T-cell (primary cell): ENCODE data around the gene DENND1A. TPM values are rescaled to one million over a fixed set of nuclear protein-coding genes. Genes with fewer than 3 reads are reported as not detected.

Experiments
- ATAC-seq, 4 experiments: fragments of 200-7000 bp in 3 of 4; fragments of 150-1000 bp in 1 of 4; cut with Tn5 transposase; replicated peaks in 1 of 4; 1 replicate in 3 of 4; 2 replicates in 1 of 4; pipeline ENCODE4 v1.10.0; 2021; ENCODE audit warnings: moderate library complexity in 3 of 4, mild to moderate bottlenecking in 2 of 4, moderate number of reproducible peaks in 1 of 4
- CTCF ChIA-PET, 2 donors: fragments of 300-600 bp; sonication (Branson Sonifier 250); formaldehyde crosslinking; loops; one replicate each; lab custom pipeline; 2022; ENCODE audit warnings: antibody characterized with exemption in 2 of 2; lab: Charles Lee
- POLR2A ChIA-PET, 2 donors: fragments of 300-600 bp; sonication (Branson Sonifier 250); formaldehyde crosslinking; loops; one replicate each; lab custom pipeline; 2022; ENCODE audit warnings: antibody characterized with exemption in 2 of 2; lab: Charles Lee
- DNase-seq, 35 experiments: peaks; one replicate each; pipeline versions ENCODE4 v3.0.0 to v3.0.0-alpha.2; 2013 to 2023
- H3K27ac ChIP-seq: one replicate; pipeline ENCODE4 v1.5.1; 2013; ENCODE audit warnings: low read length
- H3K27me3 ChIP-seq, 2 experiments: replicated peaks in 1 of 2; 1 replicate in 1 of 2; 2 replicates in 1 of 2; pipeline versions ENCODE4 v1.6.1 to v1.7.0; 2013; ENCODE audit warnings: low read length in 1 of 2, mixed read lengths in 1 of 2; ENCODE audit not compliant: control insufficient read depth in 2 of 2, insufficient read depth in 2 of 2; ENCODE audit errors: extremely low read depth in 1 of 2
- H3K36me3 ChIP-seq, 2 donors: 1 replicate in 1 of 2; 2 replicates in 1 of 2; pipeline versions ENCODE4 v1.6.1 to v1.7.0; 2013; ENCODE audit warnings: low read length in 1 of 2; ENCODE audit not compliant: control insufficient read depth in 2 of 2, insufficient read depth in 1 of 2; ENCODE audit errors: extremely low read depth in 1 of 2
- H3K4me1 ChIP-seq, 2 experiments: 1 replicate in 1 of 2; 2 replicates in 1 of 2; pipeline versions ENCODE4 v1.6.1 to v1.7.0; 2013; ENCODE audit warnings: low read length in 2 of 2, mixed read lengths in 1 of 2; ENCODE audit not compliant: insufficient read depth in 2 of 2, control insufficient read depth in 1 of 2; ENCODE audit errors: extremely low read depth in 1 of 2
- H3K4me3 ChIP-seq, 2 donors: 1 replicate in 1 of 2; 2 replicates in 1 of 2; pipeline versions ENCODE4 v1.5.1 to v1.7.0; 2013; ENCODE audit warnings: mild to moderate bottlenecking in 2 of 2, low read length in 1 of 2, moderate library complexity in 1 of 2; ENCODE audit not compliant: control insufficient read depth in 1 of 2; ENCODE audit errors: extremely low read depth in 1 of 2
- H3K9me3 ChIP-seq: 2 replicates; pipeline ENCODE4 v1.7.0; 2013
- H3K27ac Mint-ChIP-seq, 2 donors: one replicate each; pipeline ENCODE4 v1.8.0; 2020 to 2021; ENCODE audit warnings: mild to moderate bottlenecking in 2 of 2, mixed read lengths in 2 of 2
- H3K27me3 Mint-ChIP-seq, 2 donors: one replicate each; pipeline ENCODE4 v1.8.0; 2021 to 2022; ENCODE audit warnings: mixed read lengths in 2 of 2
- H3K36me3 Mint-ChIP-seq: one replicate; pipeline ENCODE4 v1.8.0; 2021; ENCODE audit warnings: mixed read lengths
- H3K4me1 Mint-ChIP-seq, 3 donors: one replicate each; pipeline ENCODE4 v1.8.0; 2020 to 2022; ENCODE audit warnings: mixed read lengths in 3 of 3, mild to moderate bottlenecking in 1 of 3
- H3K4me3 Mint-ChIP-seq, 3 donors: one replicate each; pipeline ENCODE4 v1.8.0; 2020 to 2022; ENCODE audit warnings: mild to moderate bottlenecking in 3 of 3, mixed read lengths in 3 of 3, moderate library complexity in 3 of 3
- H3K9me3 Mint-ChIP-seq, 3 donors: one replicate each; pipeline ENCODE4 v1.8.0; 2020 to 2022; ENCODE audit warnings: mixed read lengths in 3 of 3
- WGBS: methylation state at CpG from one replicate; pipeline ENCODE4 v1.1.5; 2013; ENCODE audit warnings: missing lambda C conversion rate; ENCODE audit not compliant: insufficient coverage; 5-methylcytosine and 5-hydroxymethylcytosine counted together
- total RNA-seq, 35 experiments: library from RNA in 6 of 35; stranded (reverse) in 6 of 35; fragments of 120-200 nt in 1 of 35; gene quantifications; one replicate each; pipeline versions ENCODE4 v1.2.1 to v1.2.4 and lab custom pipeline; 2013 to 2026

The DENND1A gene
- total RNA-seq, 5 donors from 2014 or later (not counting 1 experiment from before 2014, with no cell fraction given): 12.4 to 19.9 (median 14.1) TPM

DNA sequence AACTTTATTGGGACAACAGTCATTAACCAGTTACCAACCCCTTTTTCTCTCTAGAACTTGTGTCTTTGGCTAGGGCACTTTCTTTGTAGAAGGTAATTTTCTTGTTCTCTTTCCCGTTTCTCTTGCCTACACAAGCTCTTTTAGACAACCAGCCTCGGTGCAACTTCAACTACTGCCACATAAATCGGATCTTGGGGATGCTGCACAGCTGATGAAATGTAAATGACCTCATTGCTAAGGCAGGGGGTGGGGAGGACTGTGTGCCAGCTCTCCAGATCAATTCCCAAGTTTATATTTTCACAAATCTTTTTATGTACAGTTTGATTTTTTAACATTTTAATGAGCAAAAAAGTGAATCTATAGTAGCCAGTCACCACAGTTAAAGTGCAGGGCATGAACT lies 157.6 kb downstream of the DENND1A start:
- H3K4me1 Mint-ChIP-seq: peaks cover 6 to 17% (median 9%) of the 10 kb centered on the region in 3 donors
- Histone ChIP-seq H3K27me3 (no peaks in the 10 kb centered on the region), H3K4me3 (no peak overlapping the region), H3K4me1 (peaks cover 0 to 3% of the 10 kb centered on the region in 2 experiments), H3K36me3 (no peaks in the 10 kb centered on the region), H3K27ac (no peak overlapping the region), H3K9me3 (no peaks in the 10 kb centered on the region)
- no peak for DNase-seq
- no CpG with 5 or more reads among the region's 3 CpGs for WGBS
- CTCF ChIA-PET: no interaction called here
- no peak overlapping the region for H3K4me3 Mint-ChIP-seq
- POLR2A ChIA-PET: no interaction called here
- H3K27ac Mint-ChIP-seq: no peak overlapping the region
- no peaks in the 10 kb centered on the region for H3K9me3 Mint-ChIP-seq
- H3K27me3 Mint-ChIP-seq: no peaks in the 10 kb centered on the region
- ATAC-seq: no peak
- no peaks in the 10 kb centered on the region for H3K36me3 Mint-ChIP-seq

DNA sequence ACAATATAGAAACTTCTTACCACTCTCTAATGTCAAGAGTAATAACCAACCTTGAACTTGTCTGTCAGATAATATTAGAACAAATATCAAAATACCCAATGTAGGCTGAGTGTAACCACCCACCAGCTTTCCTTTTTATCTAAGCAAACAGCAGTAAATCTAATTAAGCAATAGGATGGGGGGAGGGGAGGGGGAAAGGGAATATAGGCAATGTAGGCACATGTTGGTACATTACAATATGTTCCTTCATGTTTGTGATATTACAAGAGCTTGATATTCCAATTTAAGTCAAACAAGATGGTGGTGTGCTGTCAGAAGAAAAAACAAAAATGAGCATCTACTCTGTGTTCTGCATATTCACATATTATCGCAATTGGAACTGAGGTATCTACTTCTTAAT lies 158.2 kb downstream of the DENND1A start:
- CTCF ChIA-PET: interaction anchor here in 1 of 2 donors (0.7 kb wide), 1 partner anchor 9 kb away, joined by 8 read pairs; no protein-coding TSS in a partner anchor

GRCh38 chr9:123769719-123770118 lies 160.2 kb downstream of the DENND1A start:
- H3K27ac ChIP-seq: no peak overlapping the region
- Mint-ChIP-seq H3K27me3 (no peaks in the 10 kb centered on the region), H3K27ac (no peak overlapping the region), H3K4me1 (peaks cover 2 to 6% (median 4%) of the 10 kb centered on the region in 3 donors), H3K9me3 (no peaks in the 10 kb centered on the region), H3K36me3 (peaks cover 9% of the 10 kb centered on the region), H3K4me3 (no peak overlapping the region)
- H3K9me3 ChIP-seq: no peaks in the 10 kb centered on the region
- 97% methylated on average over 5 of the region's 6 CpGs for WGBS
- H3K4me3 ChIP-seq: no peak overlapping the region
- no peaks in the 10 kb centered on the region for H3K4me1 ChIP-seq
- DNase-seq (no peak), ATAC-seq (no peak)
- POLR2A ChIA-PET: no interaction called here
- H3K36me3 ChIP-seq: no peaks in the 10 kb centered on the region
- CTCF ChIA-PET: no interaction called here
- H3K27me3 ChIP-seq: no peaks in the 10 kb centered on the region

More for the DNA sequence above, 158.2 kb downstream of the DENND1A start:
- Histone ChIP-seq H3K4me1 (peaks cover 0 to 3% of the 10 kb centered on the region in 2 experiments), H3K9me3 (no peaks in the 10 kb centered on the region), H3K4me3 (no peak overlapping the region), H3K27me3 (no peaks in the 10 kb centered on the region), H3K36me3 (no peaks in the 10 kb centered on the region), H3K27ac (no peak overlapping the region)
- no peak overlapping the region for H3K4me3 Mint-ChIP-seq
- peaks cover under 1% of the 10 kb centered on the region for H3K36me3 Mint-ChIP-seq
- no CpG with 5 or more reads among the region's 1 CpG for WGBS
- no peak for DNase-seq
- POLR2A ChIA-PET: no interaction called here
- no peaks in the 10 kb centered on the region for H3K9me3 Mint-ChIP-seq
- no peaks in the 10 kb centered on the region for H3K27me3 Mint-ChIP-seq
- ATAC-seq: no peak
- peaks cover 6 to 14% (median 9%) of the 10 kb centered on the region in 3 donors for H3K4me1 Mint-ChIP-seq
- no peak overlapping the region for H3K27ac Mint-ChIP-seq

DNA sequence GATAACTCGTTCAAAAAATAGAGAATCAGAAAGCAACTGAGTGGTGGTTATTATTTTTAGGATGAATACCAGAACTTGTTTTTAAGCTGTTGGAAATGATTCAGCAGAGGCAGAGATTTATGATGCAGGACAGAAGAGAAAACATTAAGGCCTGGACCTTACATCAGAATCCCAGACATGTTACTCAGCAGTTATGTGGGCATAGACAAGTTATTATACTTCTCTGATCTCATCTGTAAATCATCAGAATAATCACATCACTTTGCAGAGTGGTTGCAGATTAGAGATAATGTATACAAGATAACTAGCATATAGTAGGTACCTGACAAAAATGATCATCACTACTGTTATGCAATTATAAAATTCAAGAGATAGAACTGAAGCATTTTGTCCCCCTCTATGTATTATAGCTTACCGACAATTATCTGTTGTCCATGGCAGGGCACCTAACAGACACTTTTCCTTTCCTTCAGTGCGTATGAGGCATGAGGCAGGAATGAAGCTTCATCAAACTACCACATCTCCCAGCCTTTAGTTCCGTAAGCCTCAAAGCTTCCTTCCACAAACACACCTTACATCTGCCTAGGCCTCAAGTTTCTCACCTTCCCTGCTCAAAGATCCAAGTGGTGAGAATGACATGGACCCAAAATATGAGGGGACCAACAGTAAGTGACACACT lies 165.9 kb downstream of the DENND1A start:
- Mint-ChIP-seq H3K9me3 (no peaks in the 10 kb centered on the region), H3K4me3 (no peak overlapping the region), H3K36me3 (peaks cover 15% of the 10 kb centered on the region), H3K27me3 (no peaks in the 10 kb centered on the region), H3K27ac (no peak overlapping the region), H3K4me1 (no peaks in the 10 kb centered on the region)
- no peaks in the 10 kb centered on the region for H3K4me1 ChIP-seq
- ChIA-PET CTCF (no interaction called here), POLR2A (no interaction called here)
- peaks cover 0 to 3% of the 10 kb centered on the region in 2 donors for H3K36me3 ChIP-seq
- H3K4me3 ChIP-seq: no peak overlapping the region
- WGBS: 93% methylated on average over 3 of the region's 4 CpGs
- ATAC-seq (no peak), DNase-seq (no peak)
- H3K27ac ChIP-seq: no peak overlapping the region
- H3K9me3 ChIP-seq: no peaks in the 10 kb centered on the region
- no peaks in the 10 kb centered on the region for H3K27me3 ChIP-seq

DNA sequence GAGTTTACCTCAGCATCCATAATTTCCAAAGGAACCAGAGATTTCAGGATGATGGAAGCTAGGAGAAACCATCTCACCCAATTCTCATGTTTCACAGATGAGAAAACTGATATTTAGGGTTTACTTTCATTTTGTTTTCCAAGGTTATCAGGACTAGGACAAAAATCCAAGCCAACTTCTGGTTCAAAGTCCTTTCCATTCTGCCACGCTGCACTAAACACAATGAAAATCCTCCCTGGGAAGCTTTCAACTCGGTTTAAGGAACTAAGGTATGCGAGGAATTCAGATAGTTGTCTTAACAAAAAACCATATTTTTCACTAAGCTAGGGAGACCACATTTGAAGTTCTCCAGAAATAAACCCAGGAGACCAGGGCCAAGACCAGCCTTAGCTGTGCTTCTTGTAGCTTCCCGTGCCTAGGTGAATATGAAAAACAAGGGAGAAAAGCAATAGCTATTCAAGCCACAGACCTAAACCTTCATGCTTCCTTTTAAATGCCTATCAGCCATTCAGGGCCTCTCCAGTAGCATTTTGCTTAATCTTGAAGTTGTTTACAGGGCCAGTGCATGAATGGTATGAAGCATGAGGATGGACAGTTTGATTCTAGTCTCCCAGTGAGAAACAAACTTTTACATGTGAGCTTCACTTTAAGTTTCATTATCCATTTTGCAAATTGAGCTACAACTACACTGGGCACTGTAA lies 167.9 kb downstream of the DENND1A start:
- no peak overlapping the region for H3K27ac ChIP-seq
- CTCF ChIA-PET: interaction anchor here in 1 of 2 donors (0.7 kb wide), 1 partner anchor 481 kb away, joined by 4 read pairs; no protein-coding TSS in a partner anchor

DNA sequence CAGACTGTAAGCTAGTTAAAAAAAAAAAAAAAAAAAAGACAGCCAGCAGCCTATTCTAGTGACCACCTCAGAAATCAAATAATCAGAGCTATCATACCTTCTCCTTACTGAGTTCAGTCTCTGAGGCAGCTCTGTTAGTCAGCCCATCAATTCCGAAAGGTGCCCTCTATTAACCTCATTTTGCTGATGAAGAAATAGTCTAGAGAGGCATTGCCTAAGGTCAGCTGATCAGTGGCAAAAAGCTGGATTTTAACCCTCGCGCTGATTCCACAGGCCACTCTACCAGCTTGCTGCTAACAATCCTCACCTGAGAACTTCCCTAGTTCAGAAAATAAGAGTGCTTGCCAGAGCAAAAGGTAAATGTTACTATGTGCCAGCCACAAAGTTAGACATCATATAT lies 172.0 kb downstream of the DENND1A start:
- Histone ChIP-seq H3K4me3 (no peak overlapping the region), H3K9me3 (no peaks in the 10 kb centered on the region), H3K27ac (no peak overlapping the region), H3K36me3 (peaks cover 0 to 8% of the 10 kb centered on the region in 2 donors), H3K27me3 (no peaks in the 10 kb centered on the region), H3K4me1 (no peaks in the 10 kb centered on the region)
- Mint-ChIP-seq H3K9me3 (no peaks in the 10 kb centered on the region), H3K36me3 (peaks cover 33% of the 10 kb centered on the region), H3K4me1 (no peaks in the 10 kb centered on the region), H3K27ac (no peak overlapping the region), H3K27me3 (no peaks in the 10 kb centered on the region), H3K4me3 (no peak overlapping the region)
- ChIA-PET CTCF (no interaction called here), POLR2A (interaction anchor here in 1 of 2 donors (0.6 kb wide), 1 partner anchor 33 kb away, joined by 5 read pairs; no protein-coding TSS in a partner anchor)
- ATAC-seq: no peak
- 71% methylated on average over 2 of the region's 3 CpGs for WGBS
- DNase-seq: no peak

More for the DNA sequence above, 167.9 kb downstream of the DENND1A start:
- ATAC-seq (no peak), DNase-seq (no peak)
- H3K27ac Mint-ChIP-seq: no peak overlapping the region
- Histone ChIP-seq H3K36me3 (peaks cover 0 to 5% of the 10 kb centered on the region in 2 donors), H3K9me3 (no peaks in the 10 kb centered on the region), H3K4me3 (no peak overlapping the region), H3K4me1 (no peaks in the 10 kb centered on the region), H3K27me3 (no peaks in the 10 kb centered on the region)
- POLR2A ChIA-PET: interaction anchor here in 1 of 2 donors (0.6 kb wide), 1 partner anchor 473 kb away, joined by 3 read pairs; no protein-coding TSS in a partner anchor
- no peak overlapping the region for H3K4me3 Mint-ChIP-seq
- peaks cover 29% of the 10 kb centered on the region for H3K36me3 Mint-ChIP-seq
- 100% methylated on average over 2 of the region's 4 CpGs for WGBS
- H3K27me3 Mint-ChIP-seq: no peaks in the 10 kb centered on the region
- H3K4me1 Mint-ChIP-seq: no peaks in the 10 kb centered on the region
- H3K9me3 Mint-ChIP-seq: no peaks in the 10 kb centered on the region
